K562 (cell line): ENCODE data around the gene CNBD2. TPM values are rescaled to one million over a fixed set of nuclear protein-coding genes. Genes with fewer than 3 reads are reported as not detected.
A peak's percentile ranks its signal among the peaks of the same experiment; 100 is the strongest.

Experiments
- ARID2 ChIP-seq: fragments of 450-650 bp; IDR thresholded peaks from 2 replicates; pipeline ENCODE4 v1.6.1; 2017; ENCODE audit warnings: antibody characterized with exemption, mild to moderate bottlenecking
- DNMT1 ChIP-seq: fragments of 450-650 bp; IDR thresholded peaks from 2 replicates; pipeline ENCODE4 v1.6.1; 2016; ENCODE audit warnings: antibody characterized with exemption, mild to moderate bottlenecking
- HDAC3 ChIP-seq: fragments of 450-650 bp; IDR thresholded peaks from 2 replicates; pipeline ENCODE4 v1.6.1; 2018; ENCODE audit warnings: borderline replicate concordance, mild to moderate bottlenecking, moderate library complexity; ENCODE audit not compliant: partially characterized antibody
- NCOR1 ChIP-seq: fragments of 450-650 bp; IDR thresholded peaks from 2 replicates; pipeline ENCODE4 v1.6.1; 2016; ENCODE audit warnings: mild to moderate bottlenecking, moderate library complexity
- TCFL5 ChIP-seq: fragments of 250-450 bp; sonication (Bioruptor Pico); conservative IDR thresholded peaks from 2 replicates; pipeline ENCODE4 v1.6.1; 2021; ENCODE audit warnings: mild to moderate bottlenecking, moderate library complexity, matching md5 sums
- TEAD2 ChIP-seq: fragments of 450-650 bp; IDR thresholded peaks from 2 replicates; pipeline ENCODE4 v1.6.1; 2016; ENCODE audit warnings: missing genetic modification characterization, control low read depth, missing compliant biosample characterization
- TSC22D4 ChIP-seq: fragments of 450-650 bp; IDR thresholded peaks from 2 replicates; pipeline ENCODE4 v1.6.1; 2016; ENCODE audit warnings: missing genetic modification characterization, missing biosample characterization, control low read depth
- WHSC1 ChIP-seq: IDR thresholded peaks from one replicate; pipeline ENCODE4 v1.6.1; 2012; ENCODE audit warnings: low read length, control low read depth, inconsistent platforms
- ZNF274 ChIP-seq: IDR thresholded peaks from 2 replicates; pipeline ENCODE4 v1.6.1; 2011; ENCODE audit warnings: low read depth, mild to moderate bottlenecking, low read length, moderate library complexity, borderline replicate concordance
- ZNF282 ChIP-seq: sonication (generic); formaldehyde crosslinking; IDR thresholded peaks from 2 replicates; pipeline ENCODE4 v1.8.1; 2023; ENCODE audit warnings: missing genetic modification reagents
- ZNF583 ChIP-seq: fragments of 250-450 bp; sonication (Bioruptor Pico); IDR thresholded peaks from 2 replicates; pipeline ENCODE4 v1.4.0; 2020
- polyA plus RNA-seq, 8 experiments: library from polyadenylated mRNA; depleted of rRNA in 4 of 8; stranded (reverse) in 5 of 8; unstranded in 3 of 8; fragments of >200 nt; fragmentation: Nextera tagmentation in 2 of 8; fragmentation: Illumina TruSeq in 1 of 8; extraction: Ambion mirVana in 2 of 8; extraction: Trizol in 1 of 8; gene quantifications; 2 replicates each; pipeline versions ENCODE4 v1.2.1 to v1.2.3, GENCODE V29; 2011 to 2014; ENCODE audit warnings: inconsistent platforms in 1 of 8, missing spikeins in 1 of 8
- total RNA-seq, 7 experiments: library from RNA; depleted of rRNA in 6 of 7; stranded (reverse); fragments of >200 nt in 6 of 7; fragmentation: Illumina TruSeq in 2 of 7; extraction: Trizol in 2 of 7; gene quantifications; 2 replicates each; pipeline versions ENCODE4 v1.2.1 to v1.2.3, GENCODE V29; 2011 to 2021; ENCODE audit warnings: low replicate concordance in 1 of 7
- TF ChIP-seq, protein P1 (sequence below), 2 experiments: fragments of 450-650 bp in 1 of 2; sonication (generic) in 1 of 2; formaldehyde crosslinking in 1 of 2; IDR thresholded peaks; 2 replicates each; pipeline versions ENCODE4 v1.7.1 to v1.9.0; 2016 to 2022; ENCODE audit warnings: inconsistent platforms in 1 of 2, mild to moderate bottlenecking in 1 of 2, missing genetic modification reagents in 1 of 2
- TF ChIP-seq, protein P2 (sequence below): fragments of 450-650 bp; formaldehyde crosslinking; IDR thresholded peaks from 2 replicates; pipeline ENCODE4 v1.4.0; 2020; ENCODE audit warnings: mild to moderate bottlenecking
- TF ChIP-seq, protein P3 (sequence below): fragments of 250-450 bp; sonication (Bioruptor Pico); IDR thresholded peaks from 2 replicates; pipeline ENCODE4 v1.4.0; 2020
- TF ChIP-seq, protein P4 (sequence below): fragments of 250-450 bp; sonication (Bioruptor Pico); IDR thresholded peaks from 2 replicates; pipeline ENCODE4 v1.8.0; 2022; ENCODE audit warnings: moderate library complexity, mild to moderate bottlenecking, inconsistent platforms

CNBD2 gene
- total and polyA plus RNA-seq, 9 of the 15 experiments (the other 6 are each of a cell fraction or from before 2014, with no cell fraction given), result 3.2 to 17.5 (median 5.3) TPM

DNA sequence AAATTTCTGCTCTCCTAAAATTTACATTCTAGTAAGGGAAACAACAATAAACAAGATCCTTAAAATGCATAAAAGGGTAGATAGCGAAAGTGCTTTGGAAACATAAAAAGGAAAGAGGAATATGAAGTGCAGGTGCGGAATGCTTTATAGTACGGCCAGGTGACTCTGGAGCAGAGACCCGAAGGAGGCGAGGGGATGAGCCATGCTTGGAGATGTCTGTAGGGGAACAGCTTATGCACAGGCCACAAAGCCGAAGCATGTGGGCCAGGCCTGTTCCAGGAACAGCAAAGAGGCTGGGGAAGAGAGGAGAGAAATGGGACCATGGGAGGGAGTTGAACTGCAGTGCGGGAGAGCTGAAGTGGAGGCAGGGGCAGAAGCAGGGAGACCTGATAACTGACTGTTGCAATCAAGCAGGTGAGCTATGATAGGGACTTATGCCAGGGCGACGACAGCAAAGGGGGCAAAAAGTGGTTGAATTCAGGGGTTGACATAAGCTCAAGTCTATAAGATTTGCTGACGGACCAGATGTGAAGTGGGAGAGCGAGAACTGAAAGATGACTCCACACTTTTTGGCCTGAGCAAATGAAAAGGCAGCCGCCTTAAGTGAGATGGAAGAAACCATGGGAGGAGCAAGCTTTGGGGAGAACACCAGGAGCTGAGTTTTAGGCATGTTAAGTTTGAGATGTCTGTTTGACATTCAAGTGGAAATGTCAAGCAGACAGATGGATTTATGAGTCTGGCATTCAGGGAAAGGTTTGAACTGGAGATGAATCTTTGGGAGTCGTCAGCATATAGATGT is 83.1 kb downstream of the CNBD2 start (continued):
- TF ChIP-seq, protein P1, sequence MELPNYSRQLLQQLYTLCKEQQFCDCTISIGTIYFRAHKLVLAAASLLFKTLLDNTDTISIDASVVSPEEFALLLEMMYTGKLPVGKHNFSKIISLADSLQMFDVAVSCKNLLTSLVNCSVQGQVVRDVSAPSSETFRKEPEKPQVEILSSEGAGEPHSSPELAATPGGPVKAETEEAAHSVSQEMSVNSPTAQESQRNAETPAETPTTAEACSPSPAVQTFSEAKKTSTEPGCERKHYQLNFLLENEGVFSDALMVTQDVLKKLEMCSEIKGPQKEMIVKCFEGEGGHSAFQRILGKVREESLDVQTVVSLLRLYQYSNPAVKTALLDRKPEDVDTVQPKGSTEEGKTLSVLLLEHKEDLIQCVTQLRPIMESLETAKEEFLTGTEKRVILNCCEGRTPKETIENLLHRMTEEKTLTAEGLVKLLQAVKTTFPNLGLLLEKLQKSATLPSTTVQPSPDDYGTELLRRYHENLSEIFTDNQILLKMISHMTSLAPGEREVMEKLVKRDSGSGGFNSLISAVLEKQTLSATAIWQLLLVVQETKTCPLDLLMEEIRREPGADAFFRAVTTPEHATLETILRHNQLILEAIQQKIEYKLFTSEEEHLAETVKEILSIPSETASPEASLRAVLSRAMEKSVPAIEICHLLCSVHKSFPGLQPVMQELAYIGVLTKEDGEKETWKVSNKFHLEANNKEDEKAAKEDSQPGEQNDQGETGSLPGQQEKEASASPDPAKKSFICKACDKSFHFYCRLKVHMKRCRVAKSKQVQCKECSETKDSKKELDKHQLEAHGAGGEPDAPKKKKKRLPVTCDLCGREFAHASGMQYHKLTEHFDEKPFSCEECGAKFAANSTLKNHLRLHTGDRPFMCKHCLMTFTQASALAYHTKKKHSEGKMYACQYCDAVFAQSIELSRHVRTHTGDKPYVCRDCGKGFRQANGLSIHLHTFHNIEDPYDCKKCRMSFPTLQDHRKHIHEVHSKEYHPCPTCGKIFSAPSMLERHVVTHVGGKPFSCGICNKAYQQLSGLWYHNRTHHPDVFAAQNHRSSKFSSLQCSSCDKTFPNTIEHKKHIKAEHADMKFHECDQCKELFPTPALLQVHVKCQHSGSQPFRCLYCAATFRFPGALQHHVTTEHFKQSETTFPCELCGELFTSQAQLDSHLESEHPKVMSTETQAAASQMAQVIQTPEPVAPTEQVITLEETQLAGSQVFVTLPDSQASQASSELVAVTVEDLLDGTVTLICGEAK (IDR thresholded peaks at IDR 0.05), result no peak
- TF ChIP-seq, protein P1 (CRISPR knock-in tag; IDR thresholded peaks at IDR 0.05), result no peak
- TF ChIP-seq ZNF282 (CRISPR knock-in tag) (no peak), TSC22D4 (tag) (no peak), TEAD2 (no peak), ARID2 (peak; percentile 58; the same call in 1 of the 2 replicates), NCOR1 (no peak), HDAC3 (no peak), TCFL5 (CRISPR knock-in tag) (no peak), WHSC1 (no peak), DNMT1 (peak; percentile 91; the same call in 1 of the 2 replicates), ZNF583 (CRISPR knock-in tag) (no peak), ZNF274 (no peak)
- TF ChIP-seq, protein P2, sequence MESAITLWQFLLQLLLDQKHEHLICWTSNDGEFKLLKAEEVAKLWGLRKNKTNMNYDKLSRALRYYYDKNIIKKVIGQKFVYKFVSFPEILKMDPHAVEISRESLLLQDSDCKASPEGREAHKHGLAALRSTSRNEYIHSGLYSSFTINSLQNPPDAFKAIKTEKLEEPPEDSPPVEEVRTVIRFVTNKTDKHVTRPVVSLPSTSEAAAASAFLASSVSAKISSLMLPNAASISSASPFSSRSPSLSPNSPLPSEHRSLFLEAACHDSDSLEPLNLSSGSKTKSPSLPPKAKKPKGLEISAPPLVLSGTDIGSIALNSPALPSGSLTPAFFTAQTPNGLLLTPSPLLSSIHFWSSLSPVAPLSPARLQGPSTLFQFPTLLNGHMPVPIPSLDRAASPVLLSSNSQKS (CRISPR knock-in tag), result no peak
- TF ChIP-seq, protein P3, sequence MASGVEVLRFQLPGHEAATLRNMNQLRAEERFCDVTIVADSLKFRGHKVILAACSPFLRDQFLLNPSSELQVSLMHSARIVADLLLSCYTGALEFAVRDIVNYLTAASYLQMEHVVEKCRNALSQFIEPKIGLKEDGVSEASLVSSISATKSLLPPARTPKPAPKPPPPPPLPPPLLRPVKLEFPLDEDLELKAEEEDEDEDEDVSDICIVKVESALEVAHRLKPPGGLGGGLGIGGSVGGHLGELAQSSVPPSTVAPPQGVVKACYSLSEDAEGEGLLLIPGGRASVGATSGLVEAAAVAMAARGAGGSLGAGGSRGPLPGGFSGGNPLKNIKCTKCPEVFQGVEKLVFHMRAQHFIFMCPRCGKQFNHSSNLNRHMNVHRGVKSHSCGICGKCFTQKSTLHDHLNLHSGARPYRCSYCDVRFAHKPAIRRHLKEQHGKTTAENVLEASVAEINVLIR (CRISPR knock-in tag), result no peak
- TF ChIP-seq, protein P4, sequence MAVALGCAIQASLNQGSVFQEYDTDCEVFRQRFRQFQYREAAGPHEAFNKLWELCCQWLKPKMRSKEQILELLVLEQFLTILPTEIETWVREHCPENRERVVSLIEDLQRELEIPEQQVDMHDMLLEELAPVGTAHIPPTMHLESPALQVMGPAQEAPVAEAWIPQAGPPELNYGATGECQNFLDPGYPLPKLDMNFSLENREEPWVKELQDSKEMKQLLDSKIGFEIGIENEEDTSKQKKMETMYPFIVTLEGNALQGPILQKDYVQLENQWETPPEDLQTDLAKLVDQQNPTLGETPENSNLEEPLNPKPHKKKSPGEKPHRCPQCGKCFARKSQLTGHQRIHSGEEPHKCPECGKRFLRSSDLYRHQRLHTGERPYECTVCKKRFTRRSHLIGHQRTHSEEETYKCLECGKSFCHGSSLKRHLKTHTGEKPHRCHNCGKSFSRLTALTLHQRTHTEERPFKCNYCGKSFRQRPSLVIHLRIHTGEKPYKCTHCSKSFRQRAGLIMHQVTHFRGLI (CRISPR knock-in tag), result no peak
